Head of caudate nucleus (tissue), 42 donors: ENCODE data around the gene AMN1.
"Not testable (repeated sequence)": the region's sequence is repeated elsewhere in the genome, so short reads cannot be mapped to it uniquely, and the experiment has no call there.

Source experiments
- DNase-seq, 42 donors: peaks; one replicate each; pipeline versions ENCODE4 v3.0.0 to v3.0.0-alpha.2; 2020 to 2021; ENCODE audit warnings: mixed read lengths in 7 of 42
- intact Hi-C: fragments of 100-400 bp; cut with DNase I; formaldehyde crosslinking; loops from one replicate; pipeline ENCODE4 v1.15.0; 2022

The AMN1 gene

GRCh38 chr12:31708118-31708517 is 20.7 kb downstream of the AMN1 start:
- intact Hi-C loops, result not testable (repeated sequence)

GRCh38 chr12:31705621-31706020 is 23.2 kb downstream of the AMN1 start:
- intact Hi-C loops, result no loop called here
- no peak for DNase-seq

More at GRCh38 chr12:31708118-31708517, 20.7 kb downstream of the AMN1 start:
- DNase-seq, result not testable (repeated sequence)

GRCh38 chr12:31702047-31702446 is 26.8 kb downstream of the AMN1 start:
- intact Hi-C loops, result no loop called here
- no peak for DNase-seq

GRCh38 chr12:31689921-31690320 is 38.9 kb downstream of the AMN1 start:
- intact Hi-C loops, result not testable (repeated sequence)

GRCh38 chr12:31687101-31687527 is 41.7 kb downstream of the AMN1 start:
- peak in 1 of 42 donors; percentile 11 for DNase-seq
- intact Hi-C loops, result no loop called here

More at GRCh38 chr12:31689921-31690320, 38.9 kb downstream of the AMN1 start:
- DNase-seq, result not testable (repeated sequence)

GRCh38 chr12:31685801-31686200 is 43.0 kb downstream of the AMN1 start:
- intact Hi-C loops, result no loop called here
- no peak for DNase-seq

- intact Hi-C loops, result no loop called here
- DNase-seq, result peak in 19 of 42 donors; percentile 11 to 63 (median 27)
Measured at GRCh38 chr12:31682136-31682962, 46.5 kb downstream of the AMN1 start.

GRCh38 chr12:31672521-31672920 is 56.3 kb downstream of the AMN1 start:
- intact Hi-C loops, result no loop called here
- no peak for DNase-seq

GRCh38 chr12:31669582-31669981 is 59.2 kb downstream of the AMN1 start:
- intact Hi-C loops, result not testable (repeated sequence)
- peak in 1 of 42 donors; percentile 3 for DNase-seq

- intact Hi-C loops, result no loop called here
Measured at GRCh38 chr12:31669020-31669419, 59.8 kb downstream of the AMN1 start.

GRCh38 chr12:31664038-31664437 is 64.8 kb downstream of the AMN1 start:
- intact Hi-C loops, result no loop called here
- no peak for DNase-seq

More at GRCh38 chr12:31669020-31669419, 59.8 kb downstream of the AMN1 start:
- DNase-seq, result no peak

GRCh38 chr12:31663576-31663975 is 65.2 kb downstream of the AMN1 start:
- DNase-seq, result no peak
- intact Hi-C loops, result no loop called here

- peak in 1 of 42 donors; percentile 12 for DNase-seq
- intact Hi-C loops, result no loop called here
Measured at GRCh38 chr12:31662176-31662849, 66.5 kb downstream of the AMN1 start.

- DNase-seq, result peak; percentile 77 to 97 (median 90)
- intact Hi-C loops, result loop anchor here (2.0 to 10.0 kb wide), 3 partner anchors 69 to 1015 kb away; partner anchors contain the start of genes AMN1 and DNM1L
Measured at GRCh38 chr12:31659087-31659942, 69.5 kb downstream of the AMN1 start, which contains the start of gene ETFBKMT. Gene ETFBKMT, plus strand, starts transcription at chr12:31659688. Its CDS starts 2,266 bp downstream, at chr12:31661954.

GRCh38 chr12:31658471-31659086 is 70.2 kb downstream of the AMN1 start:
- intact Hi-C loops, result loop anchor here (2.0 to 10.0 kb wide), 3 partner anchors 70 to 1016 kb away; partner anchors contain the start of genes AMN1 and DNM1L
- DNase-seq, result peak in 2 of 42 donors; percentile 32 to 42

- DNase-seq, result no peak
- intact Hi-C loops, result loop anchor here (10.0 kb wide), 2 partner anchors 649 to 1019 kb away; partner anchors contain the start of gene DNM1L
Measured at GRCh38 chr12:31655792-31656191, 73.0 kb downstream of the AMN1 start.

- intact Hi-C loops, result loop anchor here (10.0 kb wide), 2 partner anchors 650 to 1020 kb away; partner anchors contain the start of gene DNM1L
- DNase-seq, result no peak
Measured at GRCh38 chr12:31655208-31655607, 73.6 kb downstream of the AMN1 start.

GRCh38 chr12:31651893-31652521 is 76.8 kb downstream of the AMN1 start:
- intact Hi-C loops, result loop anchor here (10.0 kb wide), 2 partner anchors 653 to 1023 kb away; partner anchors contain the start of gene DNM1L
- peak in 2 of 42 donors; percentile 33 to 37 for DNase-seq
